Measurements from ENCODE around the gene RHEB. TPM values are rescaled to one million over a fixed set of nuclear protein-coding genes. Genes with fewer than 3 reads are reported as not detected.

Gene RHEB
- total RNA-seq, 1 experiment from 2014 or later: 156 TPM

DNA sequence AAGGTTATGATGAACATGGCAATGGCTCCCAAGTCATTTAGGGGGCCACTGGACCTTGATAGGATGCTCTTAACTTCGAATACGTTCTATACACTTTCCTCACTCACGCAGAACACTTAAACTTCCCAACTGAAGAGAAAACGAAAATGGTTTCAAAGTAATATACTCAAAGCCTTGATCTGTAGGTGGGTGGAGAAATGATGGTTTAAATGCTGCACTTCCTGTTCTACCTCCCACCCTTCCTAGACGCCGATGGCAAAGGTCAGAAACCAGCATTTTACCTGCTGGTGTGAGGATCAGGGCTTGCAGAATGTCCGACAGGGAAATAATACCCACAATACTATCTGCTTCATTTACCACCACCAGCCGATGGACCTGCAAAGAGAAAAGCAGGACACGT lies 40.5 kb upstream of the RHEB start:
- Histone ChIP-seq H3K4me3 (ENCODE audit: low read depth, low read length) (no peak overlapping the region), H3K36me3 (ENCODE audit: control insufficient read depth, insufficient read depth, low read length) (no peaks in the 10 kb centered on the region), H3K27me3 (replicated peaks; ENCODE audit: control insufficient read depth, insufficient read depth, low read length) (no peaks in the 10 kb centered on the region), H3K4me1 (no peaks in the 10 kb centered on the region), H3K9me3 (no peaks in the 10 kb centered on the region)
- DNase-seq: no peak
- no peak overlapping the region for H3K27ac Mint-ChIP-seq (ENCODE audit: unreplicated experiment)
- intact Hi-C loops (cut with micrococcal nuclease; ENCODE audit: unreplicated experiment): no loop called here
- ChIA-PET POLR2A (no interaction called here), CTCF (no interaction called here)
- TF ChIP-seq, protein P1, sequence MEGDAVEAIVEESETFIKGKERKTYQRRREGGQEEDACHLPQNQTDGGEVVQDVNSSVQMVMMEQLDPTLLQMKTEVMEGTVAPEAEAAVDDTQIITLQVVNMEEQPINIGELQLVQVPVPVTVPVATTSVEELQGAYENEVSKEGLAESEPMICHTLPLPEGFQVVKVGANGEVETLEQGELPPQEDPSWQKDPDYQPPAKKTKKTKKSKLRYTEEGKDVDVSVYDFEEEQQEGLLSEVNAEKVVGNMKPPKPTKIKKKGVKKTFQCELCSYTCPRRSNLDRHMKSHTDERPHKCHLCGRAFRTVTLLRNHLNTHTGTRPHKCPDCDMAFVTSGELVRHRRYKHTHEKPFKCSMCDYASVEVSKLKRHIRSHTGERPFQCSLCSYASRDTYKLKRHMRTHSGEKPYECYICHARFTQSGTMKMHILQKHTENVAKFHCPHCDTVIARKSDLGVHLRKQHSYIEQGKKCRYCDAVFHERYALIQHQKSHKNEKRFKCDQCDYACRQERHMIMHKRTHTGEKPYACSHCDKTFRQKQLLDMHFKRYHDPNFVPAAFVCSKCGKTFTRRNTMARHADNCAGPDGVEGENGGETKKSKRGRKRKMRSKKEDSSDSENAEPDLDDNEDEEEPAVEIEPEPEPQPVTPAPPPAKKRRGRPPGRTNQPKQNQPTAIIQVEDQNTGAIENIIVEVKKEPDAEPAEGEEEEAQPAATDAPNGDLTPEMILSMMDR (IDR thresholded peaks at IDR 0.05; ENCODE audit: insufficient read depth in 1 of 2, low read depth in 1 of 2, low read length in 1 of 2, severe bottlenecking in 1 of 2, unreplicated experiment in 1 of 2): no peak
- no peaks in the 10 kb centered on the region for H3K36me3 Mint-ChIP-seq (ENCODE audit: insufficient read depth, unreplicated experiment)
- no TSS peak for BruUV-seq (replicated peaks)
- no peaks in the 10 kb centered on the region for H3K27me3 Mint-ChIP-seq (ENCODE audit: insufficient read depth, unreplicated experiment)
- H3K4me3 Mint-ChIP-seq (ENCODE audit: unreplicated experiment): no peak overlapping the region
- H3K4me1 Mint-ChIP-seq (ENCODE audit: low read depth, unreplicated experiment): no peaks in the 10 kb centered on the region
- no peaks in the 10 kb centered on the region for H3K9me3 Mint-ChIP-seq (ENCODE audit: unreplicated experiment)

DNA sequence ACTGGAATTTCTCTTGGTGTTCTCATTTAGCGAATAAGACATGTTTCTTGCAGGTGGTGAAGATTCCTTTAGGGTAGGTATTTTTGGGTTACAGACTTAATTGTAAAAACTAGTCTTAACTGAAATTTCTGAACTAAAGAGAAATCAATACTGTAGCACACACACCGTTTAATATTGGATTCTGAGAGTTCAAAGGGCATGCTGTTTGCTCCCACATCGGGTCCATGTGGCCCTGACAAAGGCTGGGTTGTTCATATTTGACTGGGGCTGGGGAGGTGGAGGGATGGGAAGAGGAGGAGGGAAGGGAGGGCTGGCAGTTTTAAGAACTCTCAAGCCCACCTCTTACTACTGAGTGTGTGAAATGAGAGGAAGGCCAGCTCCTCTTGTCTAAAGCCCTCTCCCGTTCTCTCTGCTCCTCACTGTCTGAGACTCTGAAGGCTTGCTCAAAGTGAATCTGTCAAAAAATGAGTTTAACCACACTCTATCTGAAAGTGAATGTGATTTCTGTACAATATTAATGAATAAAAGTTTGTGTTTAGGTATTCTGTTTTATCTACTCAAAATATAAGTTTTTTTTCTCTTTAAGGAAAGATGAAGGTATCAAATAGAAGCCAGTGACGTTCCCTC lies 40.0 kb upstream of the RHEB start:
- ChIA-PET CTCF (no interaction called here), POLR2A (no interaction called here)
- Histone ChIP-seq H3K36me3 (ENCODE audit: control insufficient read depth, insufficient read depth, low read length) (no peaks in the 10 kb centered on the region), H3K27me3 (replicated peaks; ENCODE audit: control insufficient read depth, insufficient read depth, low read length) (no peaks in the 10 kb centered on the region), H3K9me3 (no peaks in the 10 kb centered on the region), H3K4me3 (ENCODE audit: low read depth, low read length) (no peak overlapping the region), H3K4me1 (no peaks in the 10 kb centered on the region)
- TF ChIP-seq, protein P1 (IDR thresholded peaks at IDR 0.05; ENCODE audit: insufficient read depth in 1 of 2, low read depth in 1 of 2, low read length in 1 of 2, severe bottlenecking in 1 of 2, unreplicated experiment in 1 of 2): no peak
- intact Hi-C loops (cut with micrococcal nuclease; ENCODE audit: unreplicated experiment): no loop called here
- no peaks in the 10 kb centered on the region for H3K9me3 Mint-ChIP-seq (ENCODE audit: unreplicated experiment)
- no peaks in the 10 kb centered on the region for H3K27me3 Mint-ChIP-seq (ENCODE audit: insufficient read depth, unreplicated experiment)
- H3K27ac Mint-ChIP-seq (ENCODE audit: unreplicated experiment): no peak overlapping the region
- BruUV-seq (replicated peaks): no TSS peak
- no peaks in the 10 kb centered on the region for H3K4me1 Mint-ChIP-seq (ENCODE audit: low read depth, unreplicated experiment)
- H3K4me3 Mint-ChIP-seq (ENCODE audit: unreplicated experiment): no peak overlapping the region
- DNase-seq: no peak
- no peaks in the 10 kb centered on the region for H3K36me3 Mint-ChIP-seq (ENCODE audit: insufficient read depth, unreplicated experiment)

DNA sequence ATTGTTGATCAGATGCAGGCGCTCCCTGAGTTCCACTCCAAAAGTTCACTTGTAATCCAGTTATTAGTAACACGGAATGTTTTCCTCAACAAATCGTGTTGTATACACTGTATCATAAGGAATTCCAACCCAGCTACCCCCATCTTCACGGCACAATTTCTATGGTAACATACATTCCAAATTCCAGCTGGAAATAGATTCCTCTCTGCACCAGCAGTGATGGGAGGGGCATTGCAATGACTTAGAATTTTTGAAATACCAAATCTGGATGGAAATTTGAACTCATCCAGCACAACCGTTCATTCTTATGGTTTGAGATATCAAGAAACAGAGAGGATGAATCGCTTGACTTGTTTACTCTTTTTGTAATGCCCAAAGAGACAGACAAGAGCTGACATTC lies 38.9 kb upstream of the RHEB start:
- Histone ChIP-seq H3K36me3 (ENCODE audit: control insufficient read depth, insufficient read depth, low read length) (no peaks in the 10 kb centered on the region), H3K27me3 (replicated peaks; ENCODE audit: control insufficient read depth, insufficient read depth, low read length) (no peaks in the 10 kb centered on the region), H3K4me3 (ENCODE audit: low read depth, low read length) (no peak overlapping the region), H3K4me1 (no peaks in the 10 kb centered on the region), H3K9me3 (no peaks in the 10 kb centered on the region)
- no peaks in the 10 kb centered on the region for H3K4me1 Mint-ChIP-seq (ENCODE audit: low read depth, unreplicated experiment)
- no peak overlapping the region for H3K27ac Mint-ChIP-seq (ENCODE audit: unreplicated experiment)
- H3K27me3 Mint-ChIP-seq (ENCODE audit: insufficient read depth, unreplicated experiment): no peaks in the 10 kb centered on the region
- ChIA-PET CTCF (no interaction called here), POLR2A (no interaction called here)
- H3K4me3 Mint-ChIP-seq (ENCODE audit: unreplicated experiment): no peak overlapping the region
- H3K36me3 Mint-ChIP-seq (ENCODE audit: insufficient read depth, unreplicated experiment): no peaks in the 10 kb centered on the region
- TF ChIP-seq, protein P1 (IDR thresholded peaks at IDR 0.05; ENCODE audit: insufficient read depth in 1 of 2, low read depth in 1 of 2, low read length in 1 of 2, severe bottlenecking in 1 of 2, unreplicated experiment in 1 of 2): no peak
- no peak for DNase-seq
- intact Hi-C loops (cut with micrococcal nuclease; ENCODE audit: unreplicated experiment): no loop called here
- no TSS peak for BruUV-seq (replicated peaks)
- no peaks in the 10 kb centered on the region for H3K9me3 Mint-ChIP-seq (ENCODE audit: unreplicated experiment)

Measured in Caco-2 (cell line).